ENCODE measurements around the gene KCNJ10.

Gene KCNJ10

GRCh38 chr1:159985473-159985872, 84.5 kb downstream of the KCNJ10 start:
- no peak for DNase-seq

GRCh38 chr1:159983681-159984080, 86.3 kb downstream of the KCNJ10 start:
- no peak for DNase-seq

GRCh38 chr1:159982280-159982679, 87.7 kb downstream of the KCNJ10 start:
- DNase-seq, result no peak

- DNase-seq, result no peak
Measured at GRCh38 chr1:159981351-159982055, 88.5 kb downstream of the KCNJ10 start.

- DNase-seq, result no peak
Measured at GRCh38 chr1:159980786-159981185, 89.2 kb downstream of the KCNJ10 start.

GRCh38 chr1:159980076-159980475, 89.9 kb downstream of the KCNJ10 start:
- DNase-seq, result no peak

GRCh38 chr1:159979257-159979656, 90.7 kb downstream of the KCNJ10 start:
- no peak for DNase-seq

- no peak for DNase-seq
Measured at GRCh38 chr1:159978107-159978398, 91.9 kb downstream of the KCNJ10 start.

GRCh38 chr1:159977364-159978106, 92.4 kb downstream of the KCNJ10 start:
- DNase-seq, result no peak

GRCh38 chr1:159974350-159974965, 95.5 kb downstream of the KCNJ10 start:
- DNase-seq, result no peak

- no peak for DNase-seq
Measured at GRCh38 chr1:159973350-159973940, 96.5 kb downstream of the KCNJ10 start.

GRCh38 chr1:159972443-159973205, 97.3 kb downstream of the KCNJ10 start:
- DNase-seq, result no peak

GRCh38 chr1:159970932-159971342, 99.0 kb downstream of the KCNJ10 start:
- DNase-seq, result no peak

- no peak for DNase-seq
Measured at GRCh38 chr1:159968901-159969300, 101.1 kb downstream of the KCNJ10 start.

- DNase-seq, result no peak
Measured at GRCh38 chr1:159965263-159965662, 104.7 kb downstream of the KCNJ10 start.

- no peak for DNase-seq
Measured at GRCh38 chr1:159964144-159964543, 105.8 kb downstream of the KCNJ10 start.

- no peak for DNase-seq
Measured at GRCh38 chr1:159962176-159962575, 107.8 kb downstream of the KCNJ10 start.

- no peak for DNase-seq
Measured at GRCh38 chr1:159961636-159962035, 108.3 kb downstream of the KCNJ10 start.

GRCh38 chr1:159960721-159961381, 109.1 kb downstream of the KCNJ10 start:
- no peak for DNase-seq

GRCh38 chr1:159959451-159959850, 110.5 kb downstream of the KCNJ10 start:
- DNase-seq, result no peak

GRCh38 chr1:159958719-159959380, 111.1 kb downstream of the KCNJ10 start:
- DNase-seq, result no peak

GRCh38 chr1:159957824-159958268, 112.1 kb downstream of the KCNJ10 start:
- no peak for DNase-seq

Data from CD4-positive, alpha-beta T cell treated with Interleukin-10 for 1 hour (primary cell).